IPS-NIHi7 (cell line): ENCODE measurements around the gene CPZ.

Source experiments
- DNase-seq: peaks from one replicate; pipeline ENCODE4 v3.0.0; 2012; ENCODE audit warnings: mixed read lengths; ENCODE audit errors: extremely low spot score

The CPZ gene

DNA sequence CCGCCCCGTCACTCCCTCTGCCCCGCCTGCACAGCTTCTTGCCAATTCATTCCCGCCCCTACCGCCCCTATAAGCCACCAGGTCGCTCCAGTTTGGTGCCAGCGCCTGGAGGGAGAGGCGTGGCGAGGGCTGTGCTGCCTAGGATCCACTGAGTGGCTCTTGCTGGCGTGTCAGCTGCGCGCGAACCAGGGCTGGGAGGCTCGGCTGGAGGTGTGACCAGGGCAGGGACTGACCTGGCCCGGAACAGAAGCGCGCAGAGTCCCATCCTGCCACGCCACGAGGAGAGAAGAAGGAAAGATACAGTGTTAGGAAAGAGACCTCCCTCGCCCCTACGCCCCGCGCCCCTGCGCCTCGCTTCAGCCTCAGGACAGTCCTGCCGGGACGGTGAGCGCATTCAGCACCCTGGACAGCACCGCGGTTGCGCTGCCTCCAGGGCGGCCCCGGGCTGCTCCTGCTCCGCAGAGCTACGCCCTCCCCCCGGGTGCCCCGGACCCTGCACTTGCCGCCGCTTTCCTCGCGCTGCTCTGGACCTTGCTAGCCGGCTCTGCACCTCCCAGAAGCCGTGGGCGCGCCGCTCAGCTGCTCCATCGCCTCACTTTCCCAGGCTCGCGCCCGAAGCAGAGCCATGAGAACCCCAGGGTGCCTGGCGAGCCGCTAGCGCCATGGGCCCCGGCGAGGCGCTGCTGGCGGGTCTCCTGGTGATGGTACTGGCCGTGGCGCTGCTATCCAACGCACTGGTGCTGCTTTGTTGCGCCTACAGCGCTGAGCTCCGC lies 12.1 kb upstream of the CPZ start, which contains the start of gene GPR78:
GPR78 (plus strand) TSS at position 72 of the 773 bp plus-strand sequence; CDS start at position 663, 591 bp downstream.
- DNase-seq = peak; percentile 96

DNA sequence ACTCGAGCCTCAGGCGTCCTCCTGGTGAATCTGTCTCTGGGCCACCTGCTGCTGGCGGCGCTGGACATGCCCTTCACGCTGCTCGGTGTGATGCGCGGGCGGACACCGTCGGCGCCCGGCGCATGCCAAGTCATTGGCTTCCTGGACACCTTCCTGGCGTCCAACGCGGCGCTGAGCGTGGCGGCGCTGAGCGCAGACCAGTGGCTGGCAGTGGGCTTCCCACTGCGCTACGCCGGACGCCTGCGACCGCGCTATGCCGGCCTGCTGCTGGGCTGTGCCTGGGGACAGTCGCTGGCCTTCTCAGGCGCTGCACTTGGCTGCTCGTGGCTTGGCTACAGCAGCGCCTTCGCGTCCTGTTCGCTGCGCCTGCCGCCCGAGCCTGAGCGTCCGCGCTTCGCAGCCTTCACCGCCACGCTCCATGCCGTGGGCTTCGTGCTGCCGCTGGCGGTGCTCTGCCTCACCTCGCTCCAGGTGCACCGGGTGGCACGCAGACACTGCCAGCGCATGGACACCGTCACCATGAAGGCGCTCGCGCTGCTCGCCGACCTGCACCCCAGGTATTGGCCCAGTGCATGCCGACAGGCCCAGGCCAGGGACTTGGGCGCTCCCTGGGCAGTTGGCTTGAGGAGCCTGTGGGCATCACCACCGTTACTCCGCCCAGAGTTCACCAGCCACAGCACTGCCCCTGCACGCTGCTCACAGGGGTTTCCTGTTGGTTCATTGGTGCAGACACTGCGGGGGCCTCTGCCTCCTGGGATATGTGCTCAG lies 11.3 kb upstream of the CPZ start:
- no peak for DNase-seq

DNA sequence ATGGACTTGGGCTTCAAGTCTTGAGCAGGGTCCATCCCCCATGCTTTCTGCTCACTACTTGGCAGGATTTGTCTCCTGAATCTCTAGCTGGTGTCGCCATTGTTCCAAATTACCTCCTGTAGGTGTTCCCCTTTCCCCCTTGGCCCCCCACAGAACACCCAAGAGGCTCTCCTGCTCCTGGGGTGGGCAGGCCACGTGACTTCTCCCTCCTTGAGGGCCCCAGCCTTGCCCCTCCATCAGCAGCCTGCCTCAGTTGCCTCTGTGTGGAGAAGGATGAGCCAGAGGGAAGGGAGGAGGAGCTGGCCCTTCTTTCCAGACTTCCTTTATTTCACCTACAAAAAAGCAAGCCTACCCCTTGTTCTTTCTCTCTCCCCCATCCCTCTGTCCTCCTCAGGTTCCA lies 10.5 kb upstream of the CPZ start:
- no peak for DNase-seq

- DNase-seq = no peak
These were observed 10.1 kb upstream of the CPZ start for GRCh38 chr4:8582436-8582835.

- DNase-seq = no peak
These were observed 9.5 kb upstream of the CPZ start for GRCh38 chr4:8582941-8583654.

- no peak for DNase-seq
These were observed 8.9 kb upstream of the CPZ start for GRCh38 chr4:8583655-8584025.

DNA sequence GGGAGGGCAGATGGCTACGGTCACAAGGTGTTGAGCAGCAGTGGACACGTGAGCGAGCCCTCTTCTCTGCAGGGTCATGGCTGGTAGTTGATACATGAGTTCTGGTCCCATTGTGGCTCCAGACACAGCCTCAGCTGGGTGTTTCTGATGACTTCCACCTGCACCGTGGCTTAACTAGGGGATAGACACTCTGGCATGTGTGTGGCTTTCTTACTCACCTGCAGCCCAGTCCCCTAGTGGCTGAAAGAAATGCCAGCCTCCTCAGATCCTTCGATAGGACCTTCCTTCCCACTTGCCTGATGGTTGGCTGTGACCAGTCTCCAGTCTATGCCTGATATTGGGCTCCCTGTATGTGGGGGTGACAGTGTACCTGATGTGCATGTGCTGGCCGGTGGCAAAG lies 7.4 kb upstream of the CPZ start:
- peak; percentile 59 for DNase-seq

DNA sequence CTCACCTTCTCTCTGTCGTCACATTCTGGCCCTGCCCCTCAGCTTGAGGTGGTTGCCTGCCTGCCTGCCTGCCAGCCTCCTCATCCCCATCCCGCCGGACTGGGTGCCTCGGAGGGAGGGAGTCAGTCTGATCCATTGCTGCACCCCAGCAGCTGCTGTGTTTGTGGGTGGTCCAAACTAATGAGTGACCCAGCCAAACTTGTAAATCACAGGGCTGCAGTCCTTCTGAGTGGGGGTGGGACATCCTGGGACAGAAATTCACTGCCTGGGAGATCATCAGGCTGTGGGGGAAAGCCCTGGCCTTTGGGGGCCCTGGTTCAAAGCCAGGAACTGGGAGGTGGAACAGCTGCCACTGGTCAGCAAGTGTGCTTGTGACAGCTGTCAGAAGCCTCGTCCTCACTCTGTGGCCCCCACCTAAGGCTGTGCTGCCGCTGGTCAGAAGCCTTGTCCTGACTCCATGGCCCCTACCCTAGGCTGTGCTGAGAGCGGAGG lies 6.8 kb upstream of the CPZ start:
- no peak for DNase-seq

GRCh38 chr4:8586246-8586645 lies 6.3 kb upstream of the CPZ start:
- DNase-seq = no peak

DNA sequence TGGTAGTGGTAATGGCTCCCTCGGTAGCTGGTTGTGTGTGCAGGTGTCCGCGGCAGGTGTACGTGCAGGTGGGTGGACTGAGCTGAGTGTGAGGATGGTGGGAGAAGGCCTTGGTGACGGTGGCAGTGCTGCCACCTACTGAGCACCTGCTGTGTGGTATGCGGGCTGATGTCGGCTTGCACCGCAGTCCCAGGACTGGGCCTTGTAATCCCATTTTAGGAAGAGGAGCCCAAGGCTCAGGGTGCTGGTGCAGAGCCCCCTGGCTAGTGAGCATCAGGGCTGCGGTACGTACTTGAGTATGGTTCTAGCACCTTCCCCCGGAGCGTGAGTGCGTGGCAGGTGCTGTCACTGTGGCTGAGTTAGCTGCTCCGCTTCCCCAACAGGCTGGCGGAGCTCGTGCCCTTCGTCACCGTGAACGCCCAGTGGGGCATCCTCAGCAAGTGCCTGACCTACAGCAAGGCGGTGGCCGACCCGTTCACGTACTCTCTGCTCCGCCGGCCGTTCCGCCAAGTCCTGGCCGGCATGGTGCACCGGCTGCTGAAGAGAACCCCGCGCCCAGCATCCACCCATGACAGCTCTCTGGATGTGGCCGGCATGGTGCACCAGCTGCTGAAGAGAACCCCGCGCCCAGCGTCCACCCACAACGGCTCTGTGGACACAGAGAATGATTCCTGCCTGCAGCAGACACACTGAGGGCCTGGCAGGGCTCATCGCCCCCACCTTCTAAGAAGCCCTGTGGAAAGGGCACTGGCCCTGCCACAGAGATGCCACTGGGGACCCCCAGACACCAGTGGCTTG lies 5.7 kb upstream of the CPZ start:
- no peak for DNase-seq

DNA sequence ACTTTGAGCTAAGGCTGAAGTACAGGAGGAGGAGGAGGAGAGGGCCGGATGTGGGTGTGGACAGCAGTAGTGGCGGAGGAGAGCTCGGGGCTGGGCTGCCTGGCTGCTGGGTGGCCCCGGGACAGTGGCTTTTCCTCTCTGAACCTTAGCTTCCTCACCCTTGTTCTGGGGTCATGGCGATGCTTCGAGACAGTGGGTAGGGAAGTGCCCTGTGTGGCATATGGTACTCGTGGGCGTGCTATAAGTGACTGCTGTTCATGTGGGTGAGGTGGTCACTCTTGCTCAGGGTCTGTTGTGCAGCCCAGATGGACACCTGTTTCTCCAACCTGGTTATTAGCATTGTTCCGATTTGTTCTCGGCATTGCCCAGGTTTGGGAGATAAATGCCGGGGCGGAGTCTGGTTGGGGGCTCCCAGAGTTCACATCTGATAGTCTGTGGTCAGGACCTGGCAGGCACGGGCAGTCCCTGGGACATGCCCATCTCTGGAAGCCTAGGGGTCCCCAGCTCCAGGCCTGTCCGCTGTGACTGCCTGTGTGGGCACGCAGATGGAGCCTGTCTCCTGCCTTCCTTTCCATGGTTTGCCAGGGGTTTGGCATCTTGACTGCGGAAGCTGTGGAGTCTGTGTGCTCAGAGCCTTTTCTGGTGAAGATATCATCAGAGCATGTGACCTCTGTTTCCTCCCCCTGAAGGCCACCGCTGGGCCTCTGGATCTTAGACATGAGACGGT lies 4.9 kb upstream of the CPZ start:
- no peak for DNase-seq

GRCh38 chr4:8588196-8588470 lies 4.4 kb upstream of the CPZ start:
- DNase-seq = no peak

- no peak for DNase-seq
These were observed 3.2 kb upstream of the CPZ start for GRCh38 chr4:8589336-8589735.

DNA sequence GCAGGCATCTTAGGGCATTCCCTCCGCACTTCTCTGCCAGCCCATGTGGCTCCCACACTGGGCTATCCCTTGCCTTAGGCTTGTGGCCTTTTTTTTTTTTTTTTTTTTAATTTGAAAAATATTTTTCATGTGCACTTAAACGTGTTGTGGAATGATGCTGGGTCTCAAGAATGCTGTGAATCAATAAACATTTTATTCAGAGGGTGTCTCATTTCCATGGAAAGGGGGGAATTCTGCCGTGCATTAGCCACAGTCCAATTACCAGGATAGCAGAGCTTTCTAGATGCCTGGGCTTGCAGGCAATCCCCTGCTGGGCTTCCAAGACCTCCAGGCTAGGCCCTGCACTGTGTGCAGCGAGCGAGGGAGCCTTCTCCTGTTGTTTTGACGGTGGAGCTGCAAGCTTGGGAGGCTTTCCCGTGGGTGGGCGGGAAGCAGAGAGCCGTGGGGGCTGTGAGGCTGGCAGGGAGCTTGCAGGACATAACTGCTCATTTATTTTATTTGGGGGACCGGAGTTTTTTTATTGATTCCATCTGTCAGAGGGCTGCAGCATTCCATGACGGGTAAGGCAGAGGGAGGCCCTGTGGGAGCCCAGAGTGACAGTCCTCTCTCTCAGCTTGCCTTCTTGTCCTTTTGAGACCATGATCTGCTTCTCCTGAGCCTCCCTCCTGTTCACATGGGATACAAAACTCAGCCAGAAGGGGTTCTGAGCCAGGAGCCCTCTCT lies 2.6 kb upstream of the CPZ start:
- no peak for DNase-seq

DNA sequence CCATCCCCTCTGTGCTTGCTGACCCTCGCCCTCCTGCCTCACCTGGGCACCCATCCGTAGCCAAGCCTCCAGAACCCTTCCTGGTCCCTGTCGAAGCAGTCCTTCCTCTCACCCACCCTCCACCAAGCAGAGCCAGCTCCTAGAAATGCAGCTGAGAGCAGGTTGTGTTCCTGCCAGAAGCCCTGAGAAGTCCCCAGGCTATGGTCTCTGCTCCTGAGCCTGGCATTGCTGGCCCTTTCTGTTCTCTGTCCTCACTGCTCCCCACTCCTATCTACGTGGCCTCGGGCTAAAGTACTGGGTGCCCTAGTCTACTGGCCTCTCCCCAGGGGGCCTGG lies 2.1 kb upstream of the CPZ start:
- no peak for DNase-seq

DNA sequence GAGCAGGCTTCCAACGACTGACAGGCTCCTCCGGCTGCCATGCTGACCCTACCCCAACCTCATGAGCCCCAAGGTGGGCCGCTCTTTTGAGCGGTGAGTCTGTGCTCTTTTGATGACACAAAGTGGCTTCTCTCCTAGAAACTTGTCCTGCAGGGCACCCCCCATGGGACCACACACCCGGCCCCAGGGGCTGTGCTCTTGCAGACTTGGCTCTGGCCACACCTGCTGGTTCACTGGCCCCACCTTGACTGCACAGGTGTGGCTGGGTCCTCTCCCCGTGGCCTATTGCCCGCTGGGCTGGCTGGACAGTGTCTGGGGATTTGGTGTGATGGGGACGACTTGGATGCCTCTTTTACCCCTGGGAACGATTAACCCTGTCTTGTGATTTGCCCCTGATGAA lies 1.5 kb upstream of the CPZ start:
- DNase-seq = no peak

DNA sequence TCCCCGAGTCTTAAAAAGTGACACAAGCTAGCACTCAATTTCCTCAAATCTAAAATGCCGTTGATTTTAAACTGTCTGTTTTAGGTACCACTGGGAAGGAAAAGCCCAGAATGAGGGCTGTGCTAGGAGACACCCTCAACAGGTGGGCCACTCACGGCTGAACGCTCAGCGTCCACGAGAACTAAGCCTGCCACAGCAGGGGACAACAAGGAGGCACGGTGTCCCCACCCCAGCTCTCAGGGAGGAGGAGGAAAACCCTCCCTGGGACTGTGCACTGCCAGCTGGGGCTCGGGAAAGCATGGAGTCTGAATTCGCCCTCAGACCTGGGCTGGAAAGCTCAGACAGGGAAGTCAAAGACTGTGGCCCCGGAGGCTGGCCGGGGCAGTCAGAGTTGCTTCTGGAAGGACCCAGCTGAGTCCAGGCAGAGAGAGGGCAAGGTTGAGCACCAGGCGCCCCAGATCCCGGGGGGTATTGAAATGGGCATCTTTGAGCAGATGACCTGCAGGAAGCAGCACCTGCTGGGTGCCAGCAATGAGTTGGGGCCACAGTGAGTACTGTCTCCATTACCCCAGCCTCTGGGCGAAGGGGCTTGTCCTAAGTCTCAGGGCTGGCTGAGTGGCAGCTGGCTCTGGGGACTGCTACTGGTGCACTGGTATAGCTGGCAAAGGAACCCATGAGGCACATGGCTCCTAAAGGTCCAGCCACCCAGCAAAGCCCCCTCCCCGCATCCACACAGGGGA lies 769 bp upstream of the CPZ start:
- no peak for DNase-seq

DNA sequence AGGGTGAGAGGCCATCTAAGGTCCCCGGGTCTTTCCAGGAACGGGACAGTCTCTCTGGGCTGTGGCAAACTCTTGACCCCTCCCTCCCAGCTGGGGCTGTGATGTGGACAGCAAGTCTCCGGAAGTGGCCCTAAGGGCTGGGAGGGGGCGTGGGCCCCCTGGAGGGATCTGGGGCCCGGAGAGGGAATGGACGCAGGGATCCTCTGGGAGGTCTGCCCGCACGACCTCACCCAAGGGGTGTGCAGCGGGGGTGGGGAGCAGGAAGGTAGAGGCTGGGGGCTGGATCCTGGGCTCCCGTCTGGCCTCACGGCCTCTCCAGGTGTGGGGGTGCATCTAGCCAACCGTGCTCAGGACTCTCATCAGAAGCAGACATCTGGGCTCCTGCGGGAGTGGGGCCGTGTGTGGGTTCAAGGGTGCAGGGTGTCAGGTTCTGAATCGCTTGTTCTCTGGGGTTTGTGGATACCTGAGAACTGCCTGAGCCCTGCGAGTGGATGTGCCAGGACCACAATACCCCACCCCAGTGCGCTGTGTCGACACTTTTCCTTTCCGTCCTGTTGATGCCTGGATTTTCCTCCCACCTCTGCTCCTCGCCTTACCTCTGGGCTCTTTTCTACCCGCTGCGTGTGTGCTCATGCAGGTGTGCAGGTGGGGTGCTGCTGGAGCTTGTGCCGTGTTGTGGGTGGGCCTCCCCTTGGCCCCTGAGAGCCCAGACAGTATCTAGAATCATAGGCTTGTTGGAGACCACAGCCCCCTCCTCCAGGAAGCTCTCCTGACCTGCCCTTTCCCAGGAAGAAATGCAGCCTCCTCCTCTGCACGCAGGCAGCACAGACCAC lies 915 bp downstream of the CPZ start:
- DNase-seq = no peak
